T-helper 1 cell treated with Interleukin-12 subunit alpha and Interleukin-12 subunit beta and Interleukin-4 antibody, amounts not matched to agents 30 μg/mL and 1 μg/mL, for 36 hours (primary cell): ENCODE measurements around the gene SLC6A2.

ENCODE experiments used
- H3K27ac Mint-ChIP-seq: one replicate; pipeline ENCODE4 v1.8.0; 2021; ENCODE audit warnings: mild to moderate bottlenecking, mixed read lengths
- H3K27me3 Mint-ChIP-seq: one replicate; pipeline ENCODE4 v1.8.0; 2021; ENCODE audit warnings: low read depth, mixed read lengths
- H3K36me3 Mint-ChIP-seq: one replicate; pipeline ENCODE4 v1.8.0; 2021; ENCODE audit warnings: low read depth, mixed read lengths
- H3K4me1 Mint-ChIP-seq: one replicate; pipeline ENCODE4 v1.8.0; 2021; ENCODE audit warnings: low read depth, mixed read lengths
- H3K4me3 Mint-ChIP-seq: one replicate; pipeline ENCODE4 v1.8.0; 2021; ENCODE audit warnings: mild to moderate bottlenecking, moderate library complexity, mixed read lengths
- H3K9me3 Mint-ChIP-seq: one replicate; pipeline ENCODE4 v1.8.0; 2021; ENCODE audit warnings: mixed read lengths

SLC6A2 gene

GRCh38 chr16:55678161-55678821, 22.5 kb downstream of the SLC6A2 start:
- Mint-ChIP-seq H3K27me3 (no peaks in the 10 kb centered on the region), H3K9me3 (no peaks in the 10 kb centered on the region), H3K36me3 (no peaks in the 10 kb centered on the region), H3K27ac (no peak overlapping the region), H3K4me3 (no peak overlapping the region), H3K4me1 (no peaks in the 10 kb centered on the region)

GRCh38 chr16:55682086-55682485, 26.3 kb downstream of the SLC6A2 start:
- H3K27me3 Mint-ChIP-seq: no peaks in the 10 kb centered on the region
- no peaks in the 10 kb centered on the region for H3K36me3 Mint-ChIP-seq
- no peak overlapping the region for H3K27ac Mint-ChIP-seq
- no peak overlapping the region for H3K4me3 Mint-ChIP-seq
- no peaks in the 10 kb centered on the region for H3K4me1 Mint-ChIP-seq
- H3K9me3 Mint-ChIP-seq: no peaks in the 10 kb centered on the region

GRCh38 chr16:55685973-55686372, 30.2 kb downstream of the SLC6A2 start:
- Mint-ChIP-seq H3K4me3 (no peak overlapping the region), H3K27me3 (no peaks in the 10 kb centered on the region), H3K36me3 (no peaks in the 10 kb centered on the region), H3K9me3 (no peaks in the 10 kb centered on the region), H3K27ac (no peak overlapping the region), H3K4me1 (no peaks in the 10 kb centered on the region)

GRCh38 chr16:55686671-55687070, 30.9 kb downstream of the SLC6A2 start:
- no peaks in the 10 kb centered on the region for H3K4me1 Mint-ChIP-seq
- no peak overlapping the region for H3K4me3 Mint-ChIP-seq
- no peak overlapping the region for H3K27ac Mint-ChIP-seq
- no peaks in the 10 kb centered on the region for H3K9me3 Mint-ChIP-seq
- H3K27me3 Mint-ChIP-seq: no peaks in the 10 kb centered on the region
- no peaks in the 10 kb centered on the region for H3K36me3 Mint-ChIP-seq

- Mint-ChIP-seq H3K4me1 (no peaks in the 10 kb centered on the region), H3K27me3 (no peaks in the 10 kb centered on the region)
Observed at GRCh38 chr16:55687802-55688201, 32.0 kb downstream of the SLC6A2 start.

GRCh38 chr16:55690841-55691240, 35.1 kb downstream of the SLC6A2 start:
- Mint-ChIP-seq H3K27me3 (no peaks in the 10 kb centered on the region), H3K27ac (no peak overlapping the region), H3K9me3 (no peaks in the 10 kb centered on the region), H3K36me3 (no peaks in the 10 kb centered on the region), H3K4me1 (no peaks in the 10 kb centered on the region), H3K4me3 (no peak overlapping the region)

More at GRCh38 chr16:55687802-55688201, 32.0 kb downstream of the SLC6A2 start:
- no peak overlapping the region for H3K27ac Mint-ChIP-seq
- no peaks in the 10 kb centered on the region for H3K9me3 Mint-ChIP-seq
- no peak overlapping the region for H3K4me3 Mint-ChIP-seq
- no peaks in the 10 kb centered on the region for H3K36me3 Mint-ChIP-seq

GRCh38 chr16:55691771-55692170, 36.0 kb downstream of the SLC6A2 start:
- Mint-ChIP-seq H3K36me3 (no peaks in the 10 kb centered on the region), H3K27me3 (no peaks in the 10 kb centered on the region), H3K4me3 (no peak overlapping the region), H3K4me1 (no peaks in the 10 kb centered on the region), H3K9me3 (no peaks in the 10 kb centered on the region), H3K27ac (no peak overlapping the region)

- Mint-ChIP-seq H3K27me3 (no peaks in the 10 kb centered on the region), H3K9me3 (no peaks in the 10 kb centered on the region), H3K4me3 (no peak overlapping the region), H3K36me3 (no peaks in the 10 kb centered on the region), H3K27ac (no peak overlapping the region), H3K4me1 (no peaks in the 10 kb centered on the region)
Observed at GRCh38 chr16:55695595-55695994, 39.8 kb downstream of the SLC6A2 start.

GRCh38 chr16:55697867-55698266, 42.1 kb downstream of the SLC6A2 start:
- H3K9me3 Mint-ChIP-seq: no peaks in the 10 kb centered on the region
- H3K4me1 Mint-ChIP-seq: peaks cover 1% of the 10 kb centered on the region
- H3K36me3 Mint-ChIP-seq: no peaks in the 10 kb centered on the region
- H3K27me3 Mint-ChIP-seq: no peaks in the 10 kb centered on the region
- no peak overlapping the region for H3K27ac Mint-ChIP-seq
- H3K4me3 Mint-ChIP-seq: no peak overlapping the region

- H3K27me3 Mint-ChIP-seq: no peaks in the 10 kb centered on the region
- no peaks in the 10 kb centered on the region for H3K9me3 Mint-ChIP-seq
- H3K36me3 Mint-ChIP-seq: no peaks in the 10 kb centered on the region
- H3K4me3 Mint-ChIP-seq: no peak overlapping the region
- H3K4me1 Mint-ChIP-seq: peaks cover 3% of the 10 kb centered on the region
- H3K27ac Mint-ChIP-seq: no peak overlapping the region
Observed at GRCh38 chr16:55698331-55698730, 42.5 kb downstream of the SLC6A2 start.

- H3K4me1 Mint-ChIP-seq: peaks cover 3% of the 10 kb centered on the region
- H3K9me3 Mint-ChIP-seq: no peaks in the 10 kb centered on the region
- no peak overlapping the region for H3K4me3 Mint-ChIP-seq
- H3K27ac Mint-ChIP-seq: no peak overlapping the region
- no peaks in the 10 kb centered on the region for H3K27me3 Mint-ChIP-seq
- H3K36me3 Mint-ChIP-seq: no peaks in the 10 kb centered on the region
Observed at GRCh38 chr16:55698946-55699345, 43.2 kb downstream of the SLC6A2 start.

GRCh38 chr16:55699616-55700015, 43.8 kb downstream of the SLC6A2 start:
- Mint-ChIP-seq H3K27ac (no peak overlapping the region), H3K4me3 (no peak overlapping the region), H3K9me3 (no peaks in the 10 kb centered on the region), H3K27me3 (no peaks in the 10 kb centered on the region), H3K4me1 (peaks cover 3% of the 10 kb centered on the region), H3K36me3 (no peaks in the 10 kb centered on the region)

GRCh38 chr16:55700067-55700466, 44.3 kb downstream of the SLC6A2 start:
- peaks cover 3% of the 10 kb centered on the region for H3K4me1 Mint-ChIP-seq
- no peak overlapping the region for H3K4me3 Mint-ChIP-seq
- no peaks in the 10 kb centered on the region for H3K9me3 Mint-ChIP-seq
- no peaks in the 10 kb centered on the region for H3K27me3 Mint-ChIP-seq
- H3K36me3 Mint-ChIP-seq: no peaks in the 10 kb centered on the region
- H3K27ac Mint-ChIP-seq: no peak overlapping the region

GRCh38 chr16:55700961-55701360, 45.2 kb downstream of the SLC6A2 start:
- Mint-ChIP-seq H3K4me3 (no peak overlapping the region), H3K36me3 (no peaks in the 10 kb centered on the region), H3K9me3 (no peaks in the 10 kb centered on the region), H3K27ac (no peak overlapping the region), H3K4me1 (peaks cover 3% of the 10 kb centered on the region), H3K27me3 (no peaks in the 10 kb centered on the region)

GRCh38 chr16:55701442-55702319, 45.9 kb downstream of the SLC6A2 start:
- no peak overlapping the region for H3K4me3 Mint-ChIP-seq
- H3K27me3 Mint-ChIP-seq: no peaks in the 10 kb centered on the region
- no peak overlapping the region for H3K27ac Mint-ChIP-seq
- peaks cover 3% of the 10 kb centered on the region for H3K4me1 Mint-ChIP-seq
- no peaks in the 10 kb centered on the region for H3K9me3 Mint-ChIP-seq
- H3K36me3 Mint-ChIP-seq: no peaks in the 10 kb centered on the region
